ENCODE results near the gene SERPINB11. TPM values are rescaled to one million over a fixed set of nuclear protein-coding genes. Genes with fewer than 3 reads are reported as not detected.

The SERPINB11 gene
- polyA plus RNA-seq, 1 of the 3 experiments (the other 2 are of a cell fraction), result not detected

- TF ChIP-seq RAD21 (IDR thresholded peaks at IDR 0.05; ENCODE audit: low read length) (no peak), NFIC (IDR thresholded peaks at IDR 0.05; ENCODE audit: borderline replicate concordance) (no peak), CTCF (IDR thresholded peaks at IDR 0.05) (no peak), MEF2A (IDR thresholded peaks at IDR 0.05; ENCODE audit: borderline replicate concordance, low read depth) (no peak), ELF1 (IDR thresholded peaks at IDR 0.05) (no peak), CHD2 (IDR thresholded peaks at IDR 0.05; ENCODE audit: low read length, partially characterized antibody) (no peak), MAX (IDR thresholded peaks at IDR 0.05; ENCODE audit: low read depth) (no peak), FOSL2 (IDR thresholded peaks at IDR 0.05; ENCODE audit: borderline replicate concordance, low read depth) (no peak), GATA2 (CRISPR knock-in tag; IDR thresholded peaks at IDR 0.05) (no peak), TAF1 (IDR thresholded peaks at IDR 0.05; ENCODE audit: borderline replicate concordance, low read depth, low read length) (no peak), ZBTB33 (IDR thresholded peaks at IDR 0.05; ENCODE audit: borderline replicate concordance, low read depth) (no peak), RFX5 (IDR thresholded peaks at IDR 0.05; ENCODE audit: low read length) (no peak)
- Histone ChIP-seq H2AFZ (ENCODE audit: low read depth) (no peak overlapping the region), H3K9me3 (no peaks in the 10 kb centered on the region), H3K27ac (ENCODE audit: low read depth in 2 of 2, low read length in 1 of 2) (no peak overlapping the region), H3F3A (replicated peaks; ENCODE audit: insufficient read depth) (no peaks in the 10 kb centered on the region), H3K4me3 (ENCODE audit: low read depth in 2 of 2, low read length in 1 of 2) (no peak overlapping the region), H3K4me2 (no peak overlapping the region), H3K27me3 (ENCODE audit: insufficient read depth) (no peaks in the 10 kb centered on the region), H3K9ac (no peak overlapping the region), H4K20me1 (ENCODE audit: insufficient read depth) (no peaks in the 10 kb centered on the region), H3K36me3 (replicated peaks in 1 of 2; ENCODE audit: control insufficient read depth in 1 of 2, insufficient read depth in 2 of 2, low read length in 1 of 2) (no peaks in the 10 kb centered on the region), H3K4me1 (ENCODE audit: control insufficient read depth in 1 of 2, insufficient read depth in 2 of 2, low read depth in 1 of 2, low read length in 1 of 2) (no peaks in the 10 kb centered on the region), H3K9me2 (no peaks in the 10 kb centered on the region), H3K79me2 (ENCODE audit: insufficient read depth) (no peaks in the 10 kb centered on the region)
- POLR2A ChIA-PET, result no interaction called here
- no peak for DNase-seq
- CTCF ChIA-PET, result no interaction called here
These were observed 34.1 kb downstream of the SERPINB11 start for GRCh38 chr18:63736876-63737275.

GRCh38 chr18:63741769-63742168 is 39.0 kb downstream of the SERPINB11 start:
- Histone ChIP-seq H3K79me2 (ENCODE audit: insufficient read depth) (no peaks in the 10 kb centered on the region), H3K4me2 (no peak overlapping the region), H3F3A (replicated peaks; ENCODE audit: insufficient read depth) (no peaks in the 10 kb centered on the region), H3K9me2 (no peaks in the 10 kb centered on the region), H3K4me1 (ENCODE audit: control insufficient read depth in 1 of 2, insufficient read depth in 2 of 2, low read depth in 1 of 2, low read length in 1 of 2) (no peaks in the 10 kb centered on the region), H3K27me3 (ENCODE audit: insufficient read depth) (no peaks in the 10 kb centered on the region), H2AFZ (ENCODE audit: low read depth) (no peak overlapping the region), H4K20me1 (ENCODE audit: insufficient read depth) (no peaks in the 10 kb centered on the region), H3K9ac (no peak overlapping the region), H3K4me3 (ENCODE audit: low read depth in 2 of 2, low read length in 1 of 2) (no peak overlapping the region), H3K36me3 (replicated peaks in 1 of 2; ENCODE audit: control insufficient read depth in 1 of 2, insufficient read depth in 2 of 2, low read length in 1 of 2) (no peaks in the 10 kb centered on the region), H3K9me3 (no peaks in the 10 kb centered on the region), H3K27ac (ENCODE audit: low read depth in 2 of 2, low read length in 1 of 2) (no peak overlapping the region)
- no peak for DNase-seq
- ChIA-PET POLR2A (no interaction called here), CTCF (interaction anchor here (0.7 to 3.2 kb wide), 5 partner anchors 11 to 230 kb away, joined by 3 to 10 read pairs (median 5); no protein-coding TSS in a partner anchor)
- no peak for TF ChIP-seq NFIC (IDR thresholded peaks at IDR 0.05; ENCODE audit: borderline replicate concordance)
- TF ChIP-seq RAD21 (IDR thresholded peaks at IDR 0.05; ENCODE audit: low read length), result peak; percentile 57
- peak; percentile 55 for TF ChIP-seq SMC3 (IDR thresholded peaks at IDR 0.05; ENCODE audit: low read depth, low read length)
- TF ChIP-seq MEF2A (IDR thresholded peaks at IDR 0.05; ENCODE audit: borderline replicate concordance, low read depth), result no peak
- peak; percentile 69 for TF ChIP-seq CTCF (IDR thresholded peaks at IDR 0.05)
- WGBS (ENCODE audit: low lambda C conversion rate), result 6% methylated on average over 4 of the region's 4 CpGs

Measured in SK-N-SH (cell line).